DMS 273 (cell line): ENCODE results near the gene EPG5.
"Not testable (repeated sequence)": the region's sequence is repeated elsewhere in the genome, so short reads cannot be mapped to it uniquely, and the experiment has no call there.

Source experiments
- DNase-seq: peaks from one replicate; lab custom pipeline; 2025; ENCODE audit not compliant: unreplicated experiment; lab: John Stamatoyannopoulos, UW

EPG5 gene

DNA sequence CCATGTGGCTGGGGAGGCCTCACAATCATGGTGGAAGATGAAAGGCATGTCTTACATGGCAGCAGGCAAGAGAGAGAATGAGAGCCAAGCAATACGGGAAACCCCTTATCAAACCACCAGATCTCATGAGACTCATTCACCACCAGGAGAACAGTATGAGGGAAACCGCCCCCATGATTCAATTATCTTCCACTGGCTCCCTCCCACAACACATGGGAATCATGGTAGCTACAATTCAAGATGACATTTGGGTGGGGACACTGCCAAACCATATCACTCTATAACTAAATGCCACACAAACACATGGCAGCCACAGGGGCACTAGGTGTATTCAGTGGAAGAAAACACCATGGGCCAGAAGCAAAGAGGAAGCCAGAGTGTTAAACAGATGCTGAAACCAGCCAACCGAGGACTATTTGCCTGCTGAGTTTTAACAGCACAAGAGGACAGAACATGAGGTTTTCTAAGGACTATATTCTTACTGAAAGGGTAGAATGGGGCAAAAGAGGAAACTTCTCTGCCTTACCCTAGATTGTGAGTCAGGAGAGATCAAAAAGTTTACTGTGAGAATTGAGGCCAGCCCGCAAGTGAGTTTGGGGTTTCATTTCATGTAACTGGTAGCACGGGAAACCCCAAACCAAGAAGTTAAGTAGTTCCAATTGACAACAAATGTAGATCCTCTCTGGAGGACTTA, 92.5 kb downstream of the EPG5 start:
- no peak for DNase-seq

DNA sequence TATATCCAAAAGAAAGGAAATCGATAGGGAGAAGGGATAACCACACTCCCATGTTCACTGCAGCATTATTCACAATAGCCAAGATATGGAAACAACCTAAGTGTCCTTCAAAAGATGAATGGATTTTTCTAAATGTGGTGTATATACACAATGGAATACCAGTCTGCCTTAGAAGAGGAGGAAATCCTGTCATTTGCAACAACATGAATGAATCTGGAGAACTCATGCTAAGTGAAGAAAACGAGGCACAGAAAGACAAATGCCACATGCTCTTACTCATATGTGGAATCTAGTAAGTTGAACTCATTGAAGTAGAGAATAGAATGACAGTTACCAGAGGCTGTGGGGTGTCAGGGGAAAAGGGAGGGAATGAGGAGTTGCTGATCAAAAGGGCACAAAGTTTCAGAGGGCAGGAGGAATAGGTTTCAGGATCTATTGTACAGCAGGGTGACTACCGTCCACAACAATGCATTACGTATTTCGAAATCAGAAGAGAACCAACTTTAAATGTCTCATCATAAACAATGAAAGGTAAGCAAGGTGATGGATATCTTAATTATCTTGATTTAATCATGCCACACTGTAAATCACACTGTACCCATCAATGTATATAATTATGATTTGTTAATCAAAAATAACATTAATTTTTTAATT, 95.6 kb downstream of the EPG5 start:
- no peak for DNase-seq

GRCh38 chr18:45870419-45870818, 96.7 kb downstream of the EPG5 start:
- DNase-seq: no peak

GRCh38 chr18:45865466-45865865, 101.7 kb downstream of the EPG5 start:
- DNase-seq: no peak

GRCh38 chr18:45864081-45864480, 103.0 kb downstream of the EPG5 start:
- DNase-seq: no peak

DNA sequence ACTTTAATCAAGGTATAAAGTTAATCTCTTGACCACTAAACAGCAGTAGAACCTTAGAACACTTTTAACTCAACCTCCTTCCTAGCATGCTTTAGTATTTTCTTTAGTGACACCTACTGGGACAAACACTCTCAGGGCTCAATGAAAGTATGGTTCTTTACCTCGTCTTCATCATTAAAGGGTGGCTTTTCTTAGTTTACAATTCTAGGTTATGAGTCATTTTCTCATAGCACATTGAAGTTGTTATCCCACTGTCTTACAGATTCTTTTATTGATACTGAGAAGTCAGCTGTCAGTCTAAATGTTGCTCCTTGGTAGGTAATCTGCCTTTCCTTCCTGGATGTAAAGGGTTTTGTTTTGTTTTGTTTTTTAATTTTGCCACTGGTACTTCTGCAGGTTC, 103.7 kb downstream of the EPG5 start:
- DNase-seq: no peak

GRCh38 chr18:45861926-45862325, 105.2 kb downstream of the EPG5 start:
- DNase-seq: no peak

GRCh38 chr18:45860971-45861370, 106.2 kb downstream of the EPG5 start:
- DNase-seq: no peak

GRCh38 chr18:45860492-45860891, 106.6 kb downstream of the EPG5 start:
- no peak for DNase-seq

DNA sequence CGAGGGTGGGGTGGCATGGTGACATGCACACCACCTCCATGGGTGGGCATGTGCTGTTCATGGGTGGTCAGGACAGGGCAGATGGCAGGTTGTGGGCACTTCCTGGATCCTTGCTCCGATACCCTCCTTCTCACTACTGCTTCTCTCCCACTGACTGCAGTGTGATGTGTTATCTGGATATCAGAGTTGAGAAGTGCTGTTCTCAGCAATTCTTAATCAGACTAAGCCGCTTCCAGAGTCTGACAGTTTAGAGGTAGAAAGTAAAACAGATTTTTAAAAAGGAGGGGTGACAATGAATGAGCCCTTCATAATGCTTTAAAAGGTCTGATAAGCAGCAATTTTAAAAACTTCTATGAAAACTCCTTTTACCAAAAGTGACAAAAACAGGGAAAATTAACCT, 107.8 kb downstream of the EPG5 start:
- no peak for DNase-seq

GRCh38 chr18:45856531-45856930, 110.6 kb downstream of the EPG5 start:
- no peak for DNase-seq

DNA sequence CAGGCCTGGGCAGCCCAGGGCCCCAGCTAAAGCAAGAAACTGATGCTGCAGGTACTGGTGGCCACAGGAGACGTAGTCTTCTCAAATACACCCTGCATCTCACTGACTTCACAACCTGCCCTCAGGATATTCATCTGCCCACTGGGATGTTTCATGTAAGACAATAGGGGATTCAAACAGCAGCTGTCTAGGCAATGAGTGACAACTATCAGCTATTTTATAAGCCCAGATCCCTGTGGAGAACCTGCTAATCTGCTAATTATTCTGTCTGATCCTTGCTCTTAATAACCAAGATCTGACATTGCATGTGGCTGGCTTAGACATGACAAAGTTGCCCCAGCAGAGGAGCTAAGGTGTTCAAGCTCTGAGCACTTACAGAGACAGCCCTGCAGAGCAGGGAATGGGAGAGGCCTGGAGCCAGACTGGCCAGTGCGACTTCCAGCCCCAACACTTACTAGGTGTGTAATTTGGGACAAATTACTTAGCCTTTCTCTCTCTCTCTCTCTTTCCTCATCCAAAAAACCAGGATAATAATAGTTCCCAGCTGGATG, 113.0 kb downstream of the EPG5 start:
- DNase-seq: no peak

GRCh38 chr18:45852631-45853030, 114.5 kb downstream of the EPG5 start:
- no peak for DNase-seq

DNA sequence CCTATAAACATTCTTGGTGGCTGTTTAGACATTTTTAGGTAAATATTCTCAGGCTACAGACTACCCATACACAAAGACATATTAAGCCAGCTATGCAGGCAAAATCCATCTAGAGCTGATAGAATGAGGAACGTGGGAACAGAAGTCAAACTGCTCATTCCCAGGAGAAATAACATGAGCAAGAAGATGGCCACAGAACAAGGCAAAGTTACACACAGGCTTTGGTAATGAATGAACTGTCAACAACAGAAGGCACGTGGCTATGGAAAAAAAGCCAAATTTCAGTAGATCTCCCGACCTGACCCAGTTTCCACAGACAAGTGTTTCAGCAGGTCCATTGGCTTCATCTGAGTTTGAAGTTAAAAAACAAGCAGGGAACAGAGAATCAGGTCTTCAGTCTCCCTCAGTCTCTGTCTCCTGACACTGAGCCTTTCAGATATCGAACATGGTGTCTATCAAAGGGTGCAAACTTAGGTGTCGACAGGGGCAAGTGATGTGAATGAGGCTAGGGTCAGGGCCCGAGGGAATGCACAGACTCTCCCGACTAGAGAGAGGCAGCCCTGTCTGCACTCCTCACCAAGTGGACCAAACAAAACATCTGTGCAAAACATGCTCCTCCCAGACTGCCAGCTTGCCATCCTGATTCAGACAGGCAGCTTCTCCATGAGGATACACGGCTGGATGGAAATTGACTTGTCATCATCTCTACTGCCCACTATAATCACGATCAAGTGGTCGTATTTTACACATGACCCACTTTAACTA, 115.8 kb downstream of the EPG5 start:
- no peak for DNase-seq

DNA sequence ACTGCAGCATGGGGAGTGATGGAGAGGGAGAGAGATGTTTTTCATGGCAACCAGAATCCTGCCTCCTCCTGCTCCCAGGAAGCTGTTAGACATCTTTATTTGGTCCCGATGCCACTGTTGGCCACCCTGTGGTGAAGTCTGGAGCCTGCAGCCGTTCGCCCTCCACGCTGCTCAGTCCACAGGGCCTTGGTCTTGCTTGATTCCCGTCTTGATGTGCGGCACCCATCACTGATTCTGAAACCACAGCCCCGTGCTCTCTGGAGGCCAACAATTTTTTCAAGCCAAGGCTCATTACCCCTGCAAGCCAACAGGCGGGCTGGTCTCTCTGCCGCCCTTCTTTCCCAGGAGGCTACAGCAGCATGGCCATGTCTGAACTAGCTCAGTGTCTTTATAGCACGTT, 117.1 kb downstream of the EPG5 start:
- peak; percentile 34 for DNase-seq

DNA sequence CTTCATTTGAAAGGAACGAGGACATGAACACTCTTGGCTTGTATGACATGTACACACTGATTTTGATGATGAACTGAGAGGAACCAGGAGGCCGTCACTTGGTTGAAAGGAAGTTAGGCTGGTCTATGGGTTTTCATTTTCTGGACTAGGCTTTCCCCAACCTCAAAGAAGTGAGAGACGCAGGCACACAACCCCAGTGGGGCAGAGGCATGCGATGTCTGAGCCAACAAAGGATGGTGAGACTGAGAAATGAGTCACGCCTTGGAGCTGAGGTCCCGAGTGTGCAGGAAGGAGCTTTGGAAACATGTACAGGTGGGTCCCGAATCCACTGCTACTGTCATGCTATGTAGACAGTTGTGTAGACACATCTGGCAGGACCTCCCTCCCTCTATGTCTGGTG, 117.6 kb downstream of the EPG5 start:
- no peak for DNase-seq

- not testable (repeated sequence) for DNase-seq
Measured at GRCh38 chr18:45848643-45849042, 118.5 kb downstream of the EPG5 start.

- no peak for DNase-seq
Measured at GRCh38 chr18:45847119-45847518, 120.0 kb downstream of the EPG5 start.

- DNase-seq: no peak
Measured at GRCh38 chr18:45845410-45845809, 121.7 kb downstream of the EPG5 start.

- DNase-seq: peak; percentile 16
Measured at GRCh38 chr18:45844938-45845337, 122.2 kb downstream of the EPG5 start.

GRCh38 chr18:45843019-45843418, 124.1 kb downstream of the EPG5 start:
- DNase-seq: no peak
